NCI-H510A treated with DMSO at 0.1 percent for 48 hours (cell line): ENCODE results near the gene KLHL36.
A peak's percentile ranks its signal among the peaks of the same experiment; 100 is the strongest.
"Not testable (repeated sequence)": the region's sequence is repeated elsewhere in the genome, so short reads cannot be mapped to it uniquely, and the experiment has no call there.

Source experiments
- DNase-seq: peaks from one replicate; lab custom pipeline; 2025; lab: John Stamatoyannopoulos, UW

Gene KLHL36

GRCh38 chr16:84616515-84616914 lies 31.8 kb upstream of the KLHL36 start:
- no peak for DNase-seq

GRCh38 chr16:84617041-84617790 lies 31.1 kb upstream of the KLHL36 start:
- DNase-seq: no peak

- DNase-seq: peak; percentile 98
Measured at GRCh38 chr16:84617791-84618580, 30.3 kb upstream of the KLHL36 start, which contains the start of gene COTL1. Gene COTL1 (minus strand): TSS chr16:84618078. CDS start chr16:84617914, 164 bp downstream.

DNA sequence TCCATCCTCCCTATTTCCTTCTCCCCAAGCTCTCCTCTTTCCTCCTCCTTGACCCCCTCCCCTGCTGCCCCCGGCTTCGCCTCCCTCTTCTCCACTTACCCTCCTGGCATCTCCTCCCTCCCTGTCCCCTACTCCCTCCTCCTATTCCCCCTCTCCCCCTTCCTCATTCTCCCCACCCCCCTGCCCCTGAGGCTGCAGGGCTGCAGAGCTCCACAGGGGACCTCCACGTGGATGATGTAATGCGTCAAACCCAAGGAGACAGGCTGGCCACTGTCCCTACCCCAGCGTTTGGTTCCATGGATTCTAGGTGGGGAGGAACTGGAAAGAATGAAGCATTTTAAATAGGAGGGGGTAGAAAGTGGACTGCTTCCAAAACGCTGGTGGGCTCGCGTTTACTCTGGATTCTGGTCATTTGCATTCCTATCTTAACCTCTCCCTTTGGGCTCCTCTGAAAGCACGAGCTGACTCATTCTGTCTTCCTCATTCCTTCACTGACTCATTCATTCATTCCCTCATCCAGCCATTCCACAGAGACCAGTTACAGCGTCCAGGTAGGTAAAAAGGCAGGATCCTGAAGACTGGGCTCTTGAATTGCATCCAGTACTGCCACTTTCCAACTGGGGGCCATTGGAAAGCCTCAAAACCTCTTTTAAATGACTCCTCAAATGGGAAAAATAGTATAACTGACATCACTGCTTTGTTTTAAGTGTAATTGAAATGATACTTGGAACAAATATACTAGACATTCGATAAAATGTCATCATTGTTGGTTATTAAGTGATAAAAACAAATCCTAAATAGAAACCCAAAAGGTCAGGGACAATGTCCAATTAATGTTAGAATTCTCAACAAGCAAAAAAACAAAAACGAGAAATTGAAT lies 29.5 kb upstream of the KLHL36 start:
- DNase-seq: no peak

GRCh38 chr16:84620913-84621312 lies 27.4 kb upstream of the KLHL36 start:
- not testable (repeated sequence) for DNase-seq

DNA sequence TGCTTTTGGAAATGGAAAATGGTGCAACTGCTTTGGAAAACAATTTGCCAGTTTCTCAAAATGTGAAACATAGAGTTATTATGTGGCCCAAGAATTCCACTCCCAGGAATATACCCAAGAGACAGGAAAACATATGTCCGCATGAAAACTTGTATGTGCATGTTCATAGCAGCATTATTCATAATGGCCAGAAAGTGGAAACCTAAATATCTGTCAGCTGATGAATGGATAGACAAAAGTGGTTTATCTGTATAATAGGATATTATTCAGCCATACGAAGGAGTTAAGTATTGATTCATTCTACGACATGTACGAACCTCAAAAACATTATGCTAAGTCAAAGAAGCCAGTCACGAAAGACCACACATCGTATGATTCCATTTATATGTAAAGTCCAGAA lies 22.8 kb upstream of the KLHL36 start:
- DNase-seq: no peak

DNA sequence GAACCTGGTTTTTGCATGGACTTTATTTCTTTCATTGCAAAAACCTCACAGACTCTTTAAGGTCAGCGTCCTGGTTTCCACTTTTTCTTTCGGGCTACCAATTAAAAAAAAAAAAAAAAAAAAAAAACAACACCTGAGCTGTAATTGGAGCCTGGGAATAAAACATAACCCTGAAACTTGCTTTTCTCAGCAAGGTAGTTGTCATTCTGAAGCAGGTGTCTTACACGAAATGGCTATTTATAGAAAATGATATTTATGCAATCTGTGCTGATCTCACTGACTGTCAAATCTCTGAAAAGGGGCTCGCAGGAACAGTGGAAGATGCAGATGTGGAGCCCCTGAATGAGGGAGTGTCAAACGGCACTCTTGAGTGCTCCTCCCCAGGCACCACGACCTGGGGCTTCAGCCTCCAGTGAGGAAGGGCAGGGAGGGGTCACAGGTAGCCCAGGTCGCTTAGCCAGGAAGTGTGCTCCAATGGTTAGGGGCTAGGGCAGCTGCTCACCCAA lies 20.0 kb upstream of the KLHL36 start:
- DNase-seq: no peak

- no peak for DNase-seq
Measured at GRCh38 chr16:84629580-84629979, 18.7 kb upstream of the KLHL36 start.

GRCh38 chr16:84630009-84630408 lies 18.3 kb upstream of the KLHL36 start:
- DNase-seq: no peak

DNA sequence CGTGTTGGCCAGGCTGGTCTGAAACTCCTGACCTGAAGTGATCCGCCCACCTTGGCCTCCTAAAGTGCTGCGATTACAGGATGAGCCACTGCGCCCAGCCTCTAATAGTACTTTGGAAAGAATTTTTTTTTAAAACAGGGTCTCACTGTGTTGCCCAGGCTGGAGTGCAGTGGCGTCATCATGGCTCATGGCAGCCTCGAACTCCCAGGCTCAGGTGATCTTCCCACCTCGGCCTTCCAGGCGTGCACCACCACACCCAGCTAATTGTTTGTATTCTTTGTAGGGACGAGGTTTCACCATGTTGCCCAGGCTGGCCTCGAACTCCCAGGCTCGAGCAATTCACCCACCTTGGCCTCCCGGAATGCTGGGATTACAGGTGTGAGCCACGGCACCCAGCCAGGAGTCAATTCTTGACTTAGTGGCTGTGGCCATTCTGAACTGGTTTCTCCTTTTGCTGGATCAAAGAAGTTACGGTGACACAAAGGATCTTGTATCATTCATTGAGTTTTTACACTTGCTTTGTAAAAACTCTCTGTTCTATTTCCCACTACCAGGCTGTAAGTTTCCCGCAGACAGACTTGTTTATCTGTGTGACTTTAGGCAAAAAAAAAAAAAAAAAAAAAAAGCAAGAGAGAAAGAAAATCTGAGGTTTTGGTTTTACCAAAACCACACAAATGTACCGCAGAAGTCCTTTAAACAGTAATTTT lies 17.7 kb upstream of the KLHL36 start:
- DNase-seq: no peak

DNA sequence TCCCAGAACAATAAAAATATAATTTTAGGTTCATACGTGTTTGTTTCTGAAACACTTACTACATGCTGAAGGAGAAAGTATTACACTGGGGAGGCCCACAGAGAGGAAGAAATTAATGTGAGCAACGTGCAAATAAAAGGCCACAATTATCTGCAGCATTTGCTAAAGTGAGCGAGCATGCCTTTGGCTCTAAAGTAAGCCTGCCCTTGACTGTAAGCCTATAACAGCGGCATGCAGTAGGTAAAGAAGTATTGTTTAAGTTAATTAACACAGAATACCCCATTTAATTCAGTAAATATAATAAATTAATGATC lies 17.2 kb upstream of the KLHL36 start:
- DNase-seq: no peak

DNA sequence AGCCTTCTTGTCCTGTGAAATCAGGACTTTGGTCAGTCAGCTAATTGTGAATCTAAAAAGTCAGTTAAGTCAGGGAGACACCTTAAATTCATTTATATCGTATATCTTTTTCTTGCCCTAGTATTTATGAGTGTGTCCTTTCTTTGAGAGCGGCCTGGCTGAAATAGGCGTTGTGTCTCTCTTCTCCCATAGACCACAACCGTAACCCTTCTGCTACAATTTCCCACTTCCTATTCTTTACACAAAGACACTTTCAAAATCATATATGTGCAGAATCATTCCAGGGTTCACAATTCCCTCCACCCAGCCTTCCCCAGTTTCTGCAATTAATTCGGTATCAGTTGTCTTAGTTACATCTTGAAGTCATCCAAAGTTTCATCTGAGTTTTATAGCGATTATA lies 16.4 kb upstream of the KLHL36 start:
- DNase-seq: no peak

- DNase-seq: not testable (repeated sequence)
Measured at GRCh38 chr16:84632862-84633261, 15.4 kb upstream of the KLHL36 start.

DNA sequence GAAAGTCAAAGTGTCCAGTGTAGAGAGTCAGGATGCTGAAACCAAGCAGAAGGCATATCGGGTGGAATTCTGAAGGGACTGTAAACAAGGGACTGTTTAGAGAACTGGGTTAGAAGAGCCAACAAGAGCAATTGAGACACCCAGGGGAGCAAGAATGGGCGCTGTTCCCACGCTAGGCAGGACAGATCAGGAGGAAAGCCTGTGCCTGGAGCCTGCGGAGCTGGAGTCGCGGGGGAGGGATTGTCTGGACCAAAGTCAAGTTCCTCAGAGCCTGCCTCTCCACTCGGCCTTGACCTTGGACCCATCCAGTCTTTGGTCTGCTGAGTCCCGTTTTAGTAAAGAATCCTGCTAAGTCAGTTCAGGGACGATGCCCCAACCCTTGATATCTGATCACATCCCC lies 14.7 kb upstream of the KLHL36 start:
- DNase-seq: peak; percentile 47

- DNase-seq: no peak
Measured at GRCh38 chr16:84635702-84636101, 12.6 kb upstream of the KLHL36 start.

DNA sequence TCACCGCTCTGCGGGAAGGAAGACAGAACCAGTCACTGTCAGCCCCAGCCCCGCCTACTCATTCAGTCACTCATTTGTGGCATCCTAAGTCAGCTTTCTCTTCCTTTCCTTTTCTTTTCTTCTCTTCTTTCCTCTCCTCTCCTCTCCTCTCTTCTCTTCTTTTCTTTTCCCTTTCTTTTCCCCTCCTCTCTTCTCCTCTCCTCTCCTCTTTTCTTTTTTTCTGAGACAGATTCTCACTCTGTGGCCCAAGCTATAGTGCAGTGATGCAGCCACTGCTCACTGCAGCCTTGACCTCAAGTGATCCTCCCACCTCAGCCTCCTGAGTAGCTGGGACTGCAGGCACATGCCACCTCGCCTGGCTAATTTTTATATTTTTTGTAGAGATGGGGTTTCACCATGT lies 10.6 kb upstream of the KLHL36 start:
- DNase-seq: no peak

DNA sequence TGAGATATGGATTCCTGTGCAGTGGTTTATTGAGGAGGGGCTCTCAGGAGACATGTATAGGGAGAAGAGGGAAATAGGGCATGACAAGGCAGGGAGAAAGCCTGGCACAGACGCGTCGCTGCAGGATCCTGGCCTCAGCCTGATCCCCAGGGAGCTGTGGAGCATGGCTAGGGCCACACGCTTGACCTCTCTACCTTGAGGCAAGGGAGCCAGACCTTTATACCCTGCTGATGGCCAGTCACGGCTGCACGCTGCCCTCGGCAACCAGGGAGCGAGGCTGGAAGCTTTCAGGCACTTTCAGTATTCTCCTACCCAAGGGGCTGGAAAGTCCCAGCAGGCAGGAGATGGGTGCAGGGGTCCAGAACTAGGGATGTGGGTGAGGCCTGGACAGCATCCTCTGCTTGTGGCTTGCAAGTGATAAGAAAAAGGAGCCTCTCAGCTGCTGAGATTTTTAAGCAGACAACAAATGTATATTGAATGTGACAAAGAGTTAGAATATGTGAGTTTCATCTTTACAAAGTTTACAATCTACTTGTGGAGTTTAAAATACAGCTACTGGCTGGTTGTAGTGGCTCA lies 10.0 kb upstream of the KLHL36 start:
- DNase-seq: no peak

GRCh38 chr16:84640145-84640544 lies 8.2 kb upstream of the KLHL36 start:
- DNase-seq: no peak

- DNase-seq: peak; percentile 57
Measured at GRCh38 chr16:84641643-84642358, 6.5 kb upstream of the KLHL36 start.

GRCh38 chr16:84643180-84643583 lies 5.1 kb upstream of the KLHL36 start:
- peak; percentile 60 for DNase-seq

DNA sequence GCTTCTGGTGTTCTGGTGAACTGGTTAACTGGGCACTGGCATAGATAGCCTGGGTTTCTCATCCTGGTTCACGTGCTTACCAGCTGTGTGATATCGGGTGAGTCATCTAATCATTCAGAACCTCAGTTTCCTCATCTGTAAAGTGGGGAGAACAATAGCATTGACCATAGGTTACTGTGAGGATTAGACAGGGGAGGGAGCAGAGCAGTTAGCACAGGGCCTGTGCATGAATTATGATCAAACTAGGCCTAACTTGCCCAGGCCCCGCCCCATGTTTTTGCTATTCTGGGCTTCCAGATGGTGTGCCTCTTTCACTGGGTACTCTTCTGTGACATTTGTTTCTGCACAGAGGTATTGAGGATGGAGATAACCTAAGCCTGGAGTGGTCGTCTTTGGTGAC lies 4.6 kb upstream of the KLHL36 start:
- DNase-seq: peak; percentile 57
